NCI-H774 (cell line): Measurements from ENCODE around the gene AAMDC.

ENCODE experiments used
- DNase-seq: peaks from one replicate; lab custom pipeline; 2025; lab: John Stamatoyannopoulos, UW

Gene AAMDC

DNA sequence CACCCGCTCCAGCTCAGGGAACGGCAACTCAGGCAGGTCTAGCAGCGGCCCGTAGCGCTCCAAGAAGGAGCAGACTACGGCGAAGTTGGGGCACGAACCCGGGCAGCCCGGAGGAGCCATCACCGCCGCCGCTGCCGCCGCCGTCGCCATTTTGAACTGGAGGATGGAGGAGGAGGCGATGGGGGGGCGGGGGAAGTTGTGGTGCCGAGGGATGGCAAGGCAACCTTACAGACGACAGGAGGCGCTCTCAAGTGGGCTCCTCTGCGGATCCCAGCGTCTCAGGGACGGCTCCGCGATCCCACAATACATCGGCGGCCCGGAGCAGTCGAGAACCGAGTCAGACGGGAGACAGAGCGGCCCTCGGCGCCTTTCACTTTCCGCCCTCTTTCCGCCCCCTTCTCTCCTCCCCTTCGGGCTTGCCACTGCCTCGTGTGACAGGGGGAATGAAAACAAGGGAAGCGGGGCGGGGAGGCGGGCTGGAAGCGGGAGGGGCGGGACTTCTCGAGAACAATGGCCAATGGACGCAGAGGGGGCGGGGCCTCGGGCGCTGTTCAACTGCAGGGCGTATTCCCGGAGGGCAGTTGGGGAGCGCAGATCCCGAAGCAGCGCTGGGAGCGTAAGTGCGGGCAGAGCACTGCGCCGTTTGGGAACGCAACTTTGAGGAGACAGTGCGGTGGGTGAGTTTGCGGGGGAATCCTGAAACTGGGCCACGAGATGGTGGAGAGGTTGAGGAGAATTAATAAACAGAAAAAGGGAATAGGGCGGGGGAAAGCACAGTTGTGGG is at the start of gene AAMDC, which contains the start of gene RSF1:
AAMDC (plus strand) TSS at position 580 of the 784 bp plus-strand sequence. CDS start 21,353 bp downstream, outside the sequence.
RSF1 (minus strand) TSS at position 158 of the 784 bp plus-strand sequence; CDS start at position 150, 8 bp downstream.
- DNase-seq = peak; percentile 96

GRCh38 chr11:77775936-77776335 is 45.0 kb upstream of the AAMDC start:
- no peak for DNase-seq

GRCh38 chr11:77776455-77776854 is 44.5 kb upstream of the AAMDC start:
- no peak for DNase-seq

DNA sequence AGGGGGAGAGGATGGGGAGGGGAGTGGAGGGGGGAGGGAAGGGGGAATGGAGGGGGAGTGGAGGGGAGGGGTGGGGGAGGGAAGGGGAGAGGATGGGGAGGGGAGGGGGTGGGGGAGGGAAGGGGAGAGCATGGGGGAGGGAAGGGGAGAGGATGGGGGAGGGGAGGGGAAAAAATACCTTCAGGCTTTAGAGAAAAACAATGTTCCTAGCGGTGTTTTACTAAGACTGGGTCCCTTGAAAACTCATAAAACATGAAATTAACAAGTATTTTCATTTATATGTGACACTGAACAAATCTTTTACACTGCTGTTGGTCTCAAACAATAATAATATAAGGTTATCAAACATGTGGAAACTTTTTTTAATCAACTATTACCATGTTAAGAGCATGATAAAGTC is 42.8 kb upstream of the AAMDC start:
- DNase-seq = no peak

GRCh38 chr11:77778549-77778948 is 42.4 kb upstream of the AAMDC start:
- no peak for DNase-seq

DNA sequence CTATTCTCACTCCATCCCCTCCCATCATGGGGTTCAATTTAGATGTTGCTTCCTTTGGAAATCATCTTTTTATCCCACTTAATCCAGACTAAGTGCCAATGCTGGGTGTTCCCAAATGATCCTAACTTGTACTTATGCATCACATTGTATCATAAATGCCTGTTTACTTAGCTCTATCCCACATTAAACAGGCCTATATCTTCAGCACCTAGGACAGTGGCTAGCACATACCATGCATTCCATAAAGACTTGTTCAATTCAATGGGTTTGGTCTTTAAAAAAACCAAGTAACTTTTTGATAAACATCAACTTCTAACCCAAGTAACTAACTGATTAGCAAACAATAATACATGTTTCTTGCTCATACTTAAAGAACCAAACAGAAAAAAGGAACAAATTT is 41.0 kb upstream of the AAMDC start:
- DNase-seq = no peak

DNA sequence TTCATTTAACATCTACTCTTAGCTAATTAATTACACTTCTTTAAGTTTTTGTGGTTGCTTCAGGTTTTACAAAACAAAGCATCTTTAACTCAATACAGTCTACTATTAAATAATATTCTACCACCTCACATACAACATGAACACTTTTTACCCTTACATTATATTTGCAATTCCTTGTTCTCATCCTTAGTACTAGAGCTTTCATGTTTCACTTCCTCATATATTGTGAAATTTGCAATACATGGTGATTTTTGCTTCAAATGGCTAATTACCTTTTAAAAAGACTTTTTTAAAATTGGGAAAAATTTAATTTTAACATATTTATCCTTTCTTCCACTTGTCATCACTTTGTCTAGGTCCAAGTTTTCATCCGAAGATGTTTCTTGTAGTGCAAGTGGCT is 37.9 kb upstream of the AAMDC start:
- DNase-seq = no peak

DNA sequence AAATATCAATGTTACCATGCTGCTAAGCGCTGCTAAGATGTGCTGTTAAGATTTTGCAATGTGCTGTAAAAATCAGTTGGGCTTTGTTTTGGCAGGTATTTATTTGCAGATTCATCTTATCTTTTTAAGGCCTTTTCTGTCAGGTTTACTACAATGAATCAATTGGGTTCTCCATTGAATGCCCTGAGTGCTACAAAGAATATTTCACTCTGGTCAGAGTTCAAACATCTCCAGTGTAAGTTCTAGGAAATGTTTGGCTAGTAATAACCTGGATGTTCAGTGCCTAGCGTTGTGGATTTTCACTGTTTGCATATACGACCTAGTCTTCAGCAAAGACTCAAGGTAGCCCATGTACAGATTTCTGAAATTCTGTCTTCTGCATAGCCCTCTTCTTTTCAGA is 36.4 kb upstream of the AAMDC start:
- no peak for DNase-seq

DNA sequence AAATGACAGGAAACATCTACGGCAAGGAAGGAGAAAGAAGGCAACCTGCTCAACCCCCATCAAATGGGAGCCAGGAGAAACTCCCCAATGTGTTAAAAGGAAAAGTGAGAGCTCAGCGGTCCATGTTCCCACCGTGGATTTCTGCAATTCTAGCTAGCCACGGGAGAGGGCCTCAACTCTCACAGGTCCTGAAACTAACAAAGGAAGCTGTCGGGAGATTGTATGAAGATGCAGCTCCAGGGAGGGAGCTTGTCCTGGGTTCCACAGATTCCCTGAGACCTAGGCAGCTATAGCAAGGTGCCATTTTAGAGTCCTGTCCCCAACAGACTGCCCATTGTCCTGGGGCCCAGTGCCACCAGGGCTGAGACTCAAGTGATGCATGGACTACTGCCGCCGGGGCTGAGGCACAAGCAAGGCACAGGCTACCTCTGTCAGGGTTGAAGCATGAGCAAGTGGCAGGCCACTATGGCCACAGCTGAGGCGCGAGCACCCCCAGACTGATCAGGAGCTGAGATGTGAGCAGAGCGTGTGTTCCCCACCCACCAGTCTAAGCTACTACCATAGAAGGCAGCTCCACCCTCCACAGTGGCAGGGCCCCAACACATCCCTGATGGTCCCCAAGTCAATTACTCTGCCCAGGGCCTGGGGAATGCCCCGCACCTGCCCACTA is 31.7 kb upstream of the AAMDC start:
- DNase-seq = no peak

DNA sequence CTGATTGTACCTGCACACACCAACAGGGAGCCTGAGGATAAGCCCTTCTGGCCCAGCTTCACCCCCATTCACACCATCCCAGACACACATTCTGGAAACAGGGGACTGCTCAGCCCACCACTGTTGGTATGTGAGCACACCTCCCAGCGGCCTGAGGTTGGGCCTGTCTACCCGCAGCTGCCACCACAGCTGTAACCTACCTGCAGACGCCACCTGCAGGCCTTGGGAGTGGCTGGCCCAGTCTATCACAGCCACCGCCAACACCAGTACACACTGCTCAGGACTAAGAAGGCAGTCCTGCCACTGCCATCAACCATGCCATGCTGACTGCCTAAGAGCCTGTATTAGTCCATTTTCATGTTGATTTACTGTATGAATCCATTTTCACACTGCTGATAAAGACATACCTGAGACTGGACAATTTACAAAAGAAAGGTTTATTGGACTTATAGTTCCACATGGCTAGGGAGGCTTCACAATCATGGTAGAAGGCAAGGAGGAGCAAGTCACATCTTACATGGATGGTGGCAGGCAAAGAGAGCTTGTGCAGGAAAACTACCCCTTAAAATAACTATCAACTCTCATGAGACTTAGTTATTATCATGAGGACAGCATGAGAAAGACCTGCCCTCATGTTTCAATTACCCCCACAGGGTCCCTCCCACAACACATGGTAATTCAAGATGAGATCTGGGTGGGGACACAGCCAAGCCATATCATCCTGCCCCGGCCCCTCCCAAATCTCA is 31.0 kb upstream of the AAMDC start:
- no peak for DNase-seq

GRCh38 chr11:77791301-77791700 is 29.6 kb upstream of the AAMDC start:
- DNase-seq = no peak

DNA sequence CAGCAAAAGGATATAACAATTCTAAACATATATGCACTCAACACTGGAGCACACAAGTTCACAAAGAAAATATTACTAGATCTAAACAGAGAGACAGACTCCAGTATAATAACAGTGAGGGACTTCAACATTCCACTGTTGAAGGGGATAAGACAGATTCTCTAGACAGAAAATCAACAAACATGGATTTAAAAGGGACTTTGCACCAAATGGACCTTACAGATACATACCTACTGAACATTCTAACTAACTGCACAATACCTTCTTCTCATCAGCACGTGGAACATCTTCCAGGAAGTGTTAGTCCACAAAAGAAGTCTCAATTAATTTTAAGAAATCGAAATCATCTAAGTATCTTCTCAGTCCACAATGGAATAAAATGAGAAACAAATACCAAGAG is 27.0 kb upstream of the AAMDC start:
- DNase-seq = no peak

GRCh38 chr11:77799338-77799737 is 21.6 kb upstream of the AAMDC start:
- DNase-seq = no peak

GRCh38 chr11:77800449-77800848 is 20.5 kb upstream of the AAMDC start:
- no peak for DNase-seq

DNA sequence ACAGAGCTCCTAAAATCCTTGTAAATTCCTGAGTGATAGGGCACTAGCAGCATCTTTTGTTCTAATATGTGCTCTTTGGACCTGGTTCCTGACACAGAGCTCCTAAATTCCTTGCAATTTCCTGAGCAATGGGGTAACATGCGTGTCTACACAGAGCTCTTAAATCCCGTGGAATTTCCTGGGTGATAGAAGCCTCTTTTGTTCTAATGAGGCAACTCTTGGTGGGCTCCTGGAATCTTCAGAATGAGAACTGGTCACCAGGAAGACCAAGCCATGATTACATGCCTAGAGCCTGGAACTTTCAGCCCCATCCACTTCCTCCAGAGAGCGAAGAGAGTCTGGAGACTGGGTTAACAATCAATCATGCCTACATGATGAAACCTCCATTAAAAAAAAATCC is 19.5 kb upstream of the AAMDC start:
- DNase-seq = no peak

DNA sequence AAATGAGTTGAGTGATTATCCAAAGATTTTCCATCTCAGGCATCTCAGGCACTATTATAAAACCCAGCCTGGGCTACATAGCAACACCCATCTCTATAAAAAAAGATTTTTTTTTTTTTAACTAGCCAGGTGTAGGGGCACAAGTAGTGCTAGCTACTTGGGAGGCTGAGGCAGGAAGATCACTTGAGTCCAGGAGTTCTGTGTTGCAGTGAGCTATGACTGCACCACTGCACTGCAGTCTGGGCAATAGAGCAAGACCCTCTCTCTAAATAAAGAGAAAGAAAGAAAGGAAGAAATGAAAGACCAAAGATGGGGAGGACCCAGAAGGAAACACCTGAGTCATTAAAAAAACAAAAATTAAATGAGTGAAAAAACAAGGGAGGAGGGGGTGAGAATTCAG is 14.5 kb upstream of the AAMDC start:
- no peak for DNase-seq

GRCh38 chr11:77806993-77807392 is 14.0 kb upstream of the AAMDC start:
- DNase-seq = no peak

DNA sequence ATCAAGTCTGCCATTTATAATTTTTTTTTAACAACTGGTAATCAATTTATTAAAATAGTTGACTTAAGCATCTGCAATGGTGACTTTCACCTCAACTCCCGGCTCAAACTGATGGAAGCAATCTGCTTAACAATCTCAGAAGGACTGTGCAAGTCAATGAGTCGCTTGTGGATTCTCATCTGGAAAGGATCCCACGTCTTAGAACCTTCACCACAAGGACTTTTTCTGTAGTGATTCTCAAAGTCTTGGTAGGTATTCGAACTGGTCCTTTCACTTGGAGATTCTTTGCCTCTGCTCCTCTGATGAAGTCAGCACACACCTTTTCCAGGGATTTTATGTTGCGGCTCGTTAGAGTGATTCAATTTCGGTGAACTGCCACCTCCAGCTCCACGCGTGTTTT is 7.7 kb upstream of the AAMDC start:
- no peak for DNase-seq

DNA sequence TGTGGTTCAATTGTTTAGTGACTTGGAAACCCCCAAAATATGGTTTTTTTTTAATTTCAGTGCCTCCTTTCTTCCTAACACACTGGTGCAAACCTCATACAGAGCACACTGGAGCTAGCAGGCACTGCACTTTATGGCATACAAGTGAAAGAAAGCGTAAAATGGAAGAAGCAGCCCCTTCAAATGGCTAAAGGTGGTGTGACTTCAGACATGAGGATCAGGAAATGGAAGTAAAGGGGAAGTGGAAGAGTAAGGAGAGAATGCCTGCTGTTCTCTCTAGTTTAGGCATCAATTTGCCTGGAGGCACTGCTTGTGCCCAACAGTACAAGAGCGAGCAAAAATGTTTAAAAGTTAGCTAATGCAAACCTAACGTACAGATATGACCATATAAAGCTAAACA is 6.1 kb upstream of the AAMDC start:
- DNase-seq = no peak

- DNase-seq = no peak
Observed at GRCh38 chr11:77815459-77815858, 5.5 kb upstream of the AAMDC start.

DNA sequence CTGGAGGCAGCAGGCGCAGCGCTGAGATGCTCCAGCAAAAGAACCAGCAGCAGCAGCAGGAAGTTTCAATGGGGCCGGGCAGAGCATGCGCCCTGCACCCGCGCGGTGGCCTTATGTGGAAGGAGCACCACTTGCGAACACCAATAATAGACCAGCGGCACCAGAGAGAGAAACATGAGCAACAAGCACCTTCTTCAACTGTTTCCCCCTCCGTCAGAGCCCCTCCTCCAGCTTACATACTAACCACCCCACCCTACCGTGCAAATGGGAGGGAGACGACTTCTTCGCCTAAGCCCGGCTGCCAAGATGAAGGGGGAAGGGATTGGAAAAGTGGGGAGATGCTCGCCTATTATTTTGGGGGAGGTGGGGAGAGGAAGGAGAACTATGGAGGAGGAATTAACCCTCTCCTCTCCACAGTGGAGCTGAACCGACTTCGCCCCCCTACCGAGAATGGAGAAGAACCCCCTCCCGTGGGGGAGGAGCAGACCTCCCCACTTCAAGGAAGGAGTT is 1.5 kb upstream of the AAMDC start:
- DNase-seq = peak; percentile 73

DNA sequence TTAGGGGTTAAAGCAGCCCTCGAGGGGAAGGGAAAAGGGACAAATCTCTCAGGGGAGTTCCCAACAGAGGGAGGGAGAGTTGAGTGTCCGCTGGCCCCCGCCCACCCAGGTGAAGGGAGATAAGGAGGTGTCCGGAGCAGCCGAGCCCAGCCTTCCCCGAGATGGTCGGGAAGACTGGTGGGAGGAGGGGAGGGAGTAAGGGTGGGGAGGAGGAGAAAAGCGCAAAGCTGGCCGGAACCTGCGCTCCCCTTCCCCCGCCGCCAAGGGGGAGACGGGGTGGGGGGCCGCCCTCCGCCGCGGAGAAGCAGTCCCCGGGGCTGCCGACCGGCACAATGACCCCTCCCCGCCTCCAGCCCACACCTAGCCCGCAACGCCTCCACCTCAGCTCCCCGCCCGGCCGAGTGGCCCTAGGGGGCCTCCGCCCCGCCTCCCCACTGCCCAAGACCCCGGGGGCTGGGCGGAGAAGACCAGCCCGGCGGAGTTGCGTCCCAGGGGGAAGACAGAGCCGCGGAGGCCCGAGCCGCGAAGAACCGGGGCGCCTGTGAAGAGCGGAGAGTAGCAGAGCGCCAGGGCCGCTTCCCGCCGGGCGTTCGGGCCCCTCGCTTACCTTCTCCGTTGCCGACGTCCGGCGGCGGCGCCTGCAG is 901 bp upstream of the AAMDC start:
- DNase-seq = peak; percentile 35
